ENCODE data around the gene ABHD8.

GRCh38 chr19:17347877-17348276, 44.7 kb upstream of the ABHD8 start:
- TF ChIP-seq CTCF (conservative IDR thresholded peaks at IDR 0.05; ENCODE audit: low read length), result no peak
- TF ChIP-seq EZH2phosphoT487 (IDR thresholded peaks at IDR 0.05; ENCODE audit: borderline replicate concordance), result no peak

Measured in Loucy (cell line).